GM21423 (cell line): ENCODE measurements around the gene COL23A1.

Source experiments
- ATAC-seq: cut with Tn5 transposase; IDR thresholded peaks from one replicate; pipeline ENCODE4 v1.9.1; 2021; ENCODE audit warnings: mild to moderate bottlenecking, moderate library complexity; ENCODE audit not compliant: unreplicated experiment

Gene COL23A1

GRCh38 chr5:178440181-178440580 lies 150.0 kb downstream of the COL23A1 start:
- ATAC-seq = no peak

DNA sequence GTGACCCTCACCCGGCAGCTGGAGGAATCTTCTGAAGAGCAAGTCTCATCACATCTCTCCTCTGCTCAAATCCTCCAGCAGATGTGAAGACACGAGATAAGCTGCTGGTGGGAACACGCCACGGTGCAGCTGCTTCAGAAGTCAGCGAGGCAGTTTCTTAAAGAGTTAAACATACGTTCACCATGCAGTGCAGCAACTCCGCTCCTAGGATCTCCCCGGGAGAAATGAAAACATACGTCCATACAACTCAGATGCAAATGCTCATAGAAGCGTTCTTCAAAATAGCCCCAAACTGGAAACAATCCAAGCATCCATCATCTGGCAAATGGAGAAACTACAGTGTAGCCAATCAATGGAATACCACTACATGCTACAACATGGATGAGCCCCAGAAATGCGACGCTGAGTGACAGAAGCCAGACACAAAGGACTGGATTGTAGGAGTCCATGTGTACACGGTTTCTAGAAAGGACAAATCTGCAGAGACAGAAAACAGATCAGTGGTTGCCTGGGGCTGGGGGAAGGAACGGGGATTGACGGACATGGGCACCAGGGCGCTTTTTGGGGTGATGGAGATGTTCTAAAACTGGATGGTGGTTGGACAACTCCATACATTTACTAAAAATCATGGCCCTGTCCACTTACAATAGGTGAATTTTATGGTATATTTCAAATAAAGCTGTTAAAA lies 150.6 kb downstream of the COL23A1 start:
- no peak for ATAC-seq

DNA sequence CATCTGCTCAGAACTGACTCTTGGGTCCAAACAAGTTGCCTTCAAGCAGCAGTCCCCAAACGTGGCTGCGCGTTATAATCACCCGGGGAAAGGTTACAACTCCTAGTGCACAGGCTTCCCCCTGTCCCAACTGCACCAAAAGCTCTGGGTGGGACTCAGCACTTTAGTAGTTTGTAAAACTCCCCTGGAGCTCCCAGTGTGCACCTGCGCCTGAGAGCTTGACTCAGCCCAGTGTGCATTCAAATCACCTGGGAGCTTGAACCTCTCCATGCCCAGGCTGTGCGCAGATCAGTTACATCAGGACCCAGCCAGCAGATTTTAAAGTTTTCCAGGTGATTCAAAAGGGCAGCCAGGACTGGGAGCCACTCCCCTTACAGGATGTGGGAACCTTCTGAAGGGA lies 151.4 kb downstream of the COL23A1 start:
- no peak for ATAC-seq

DNA sequence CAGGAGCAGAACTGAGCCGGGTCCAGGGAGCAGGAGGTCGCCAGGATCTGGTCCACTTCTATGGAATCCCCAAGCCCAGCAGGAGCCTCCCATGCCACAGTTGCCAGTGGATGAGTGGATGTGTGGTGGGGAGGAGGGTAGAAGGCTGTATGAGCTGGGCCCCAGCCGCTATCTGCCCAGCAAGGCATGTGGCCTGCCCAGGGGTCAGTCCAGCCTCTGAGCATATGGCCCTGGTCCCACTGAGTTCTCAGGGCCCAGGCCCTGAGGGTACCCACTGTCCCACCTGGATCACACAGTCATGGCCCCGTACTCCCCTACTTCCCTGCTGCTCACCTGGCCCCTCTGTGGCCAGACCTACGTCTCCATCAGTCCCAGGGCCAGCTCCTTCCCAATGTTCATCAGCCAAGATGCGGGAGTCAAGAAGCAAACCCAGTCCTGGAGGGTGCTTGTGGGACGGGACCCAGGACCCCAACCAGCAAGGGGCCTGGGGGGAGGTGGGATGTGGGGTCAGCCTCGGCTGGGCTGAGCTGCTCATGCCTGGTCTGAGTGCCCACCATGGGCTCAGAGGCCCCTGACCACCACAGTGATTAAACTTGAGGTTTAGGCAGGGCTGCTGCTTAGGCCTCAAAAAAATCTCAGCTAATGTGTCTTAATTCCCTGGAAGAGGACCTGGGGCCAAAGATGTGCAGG lies 152.7 kb downstream of the COL23A1 start:
- ATAC-seq = no peak

GRCh38 chr5:178436326-178436940 lies 153.8 kb downstream of the COL23A1 start:
- no peak for ATAC-seq

DNA sequence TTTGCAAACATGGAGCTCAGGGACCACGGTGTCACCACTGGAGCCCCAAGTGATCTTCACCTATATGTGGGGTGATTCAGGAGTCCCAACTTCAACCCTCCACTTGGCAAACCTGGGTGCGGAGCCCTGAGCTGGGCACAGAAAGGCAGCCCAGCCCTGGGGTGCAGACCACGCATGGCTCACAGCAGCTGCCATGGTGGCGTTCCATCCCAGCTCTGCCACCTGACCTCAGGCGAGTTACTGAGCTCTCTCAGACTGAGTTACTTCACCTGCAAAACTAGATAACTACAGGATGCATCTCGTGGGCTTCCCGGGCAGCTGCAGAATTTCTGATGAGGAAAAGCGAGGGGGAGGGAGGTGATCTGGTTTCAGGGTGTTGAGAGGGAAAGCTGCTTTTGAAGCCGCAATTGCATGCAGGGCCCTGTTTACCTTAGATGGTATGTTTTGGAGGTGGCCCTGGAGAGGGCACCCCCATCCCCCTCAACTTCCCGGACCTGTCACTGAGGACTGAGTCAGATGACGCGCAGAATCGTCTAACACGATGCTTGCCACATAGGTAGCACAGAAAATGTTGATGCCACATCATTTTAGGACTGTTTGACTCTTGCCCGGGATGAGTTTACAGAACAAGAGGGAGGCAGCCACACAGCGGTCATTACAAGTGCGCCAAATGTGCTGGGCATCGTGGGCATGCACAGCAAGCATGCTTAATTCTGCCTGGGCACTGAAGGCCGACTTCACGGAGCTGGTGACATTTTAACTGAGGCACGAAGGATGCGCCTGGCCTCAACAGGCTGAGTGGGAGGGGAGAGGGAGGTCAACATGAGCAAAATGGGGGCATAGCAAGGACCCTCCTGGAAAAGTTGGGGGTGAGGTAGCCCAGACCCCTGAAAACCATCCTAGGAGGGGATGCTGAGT lies 154.6 kb downstream of the COL23A1 start:
- ATAC-seq = no peak

DNA sequence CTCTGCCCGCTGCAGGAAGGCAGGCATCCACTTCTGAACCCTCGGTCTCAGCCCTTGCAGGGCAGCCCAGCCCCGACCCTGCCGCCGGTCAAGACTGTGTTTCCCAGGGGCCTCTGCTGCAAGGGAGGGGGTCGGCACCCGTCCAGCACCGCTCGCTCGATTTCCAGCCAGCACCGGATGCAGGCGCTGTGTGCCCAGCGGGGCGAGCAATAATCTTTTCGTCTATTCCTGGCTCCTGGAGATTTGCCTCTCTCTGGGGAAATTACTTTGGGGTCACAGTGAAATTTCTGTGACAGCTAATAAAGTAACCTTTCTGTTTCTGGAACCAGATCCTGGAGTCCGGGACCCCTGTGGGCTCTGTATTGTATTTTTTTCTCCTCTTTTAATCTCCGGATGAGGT lies 155.3 kb downstream of the COL23A1 start:
- no peak for ATAC-seq

DNA sequence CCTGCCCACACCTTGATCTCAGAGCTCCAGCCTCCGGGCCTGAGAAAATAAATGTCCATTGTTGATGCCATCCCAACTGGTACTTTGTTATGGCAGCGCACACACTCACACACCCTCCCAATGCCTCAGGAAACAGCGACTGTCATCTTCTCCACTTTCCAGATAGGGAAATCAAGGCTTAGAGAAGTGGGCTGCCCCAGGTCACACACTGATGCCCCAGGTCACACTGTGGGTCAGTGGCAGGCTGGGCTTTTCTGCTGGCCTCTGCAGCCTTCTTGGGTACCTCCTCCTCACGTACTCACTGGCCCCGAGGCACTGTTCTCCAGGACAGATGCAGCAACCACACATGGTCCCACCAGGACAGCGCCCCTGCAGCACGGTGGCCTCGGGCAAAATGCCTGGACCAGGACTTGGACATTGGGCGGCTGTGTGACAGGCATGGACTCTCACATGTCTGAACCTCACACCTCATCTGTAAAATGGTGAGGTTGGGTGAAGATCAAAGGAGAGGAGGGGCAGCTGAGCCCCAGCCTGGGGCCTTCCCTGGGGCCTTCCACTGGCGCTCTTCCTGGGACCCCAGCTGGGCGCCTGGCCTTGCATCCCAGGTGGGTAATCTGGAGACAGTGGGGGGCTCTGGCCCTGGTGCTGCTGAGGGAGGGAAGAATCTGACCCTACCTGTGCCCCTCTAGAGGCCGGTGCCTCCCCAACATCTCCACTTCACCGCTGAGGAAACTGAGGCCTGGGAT lies 156.0 kb downstream of the COL23A1 start:
- ATAC-seq = no peak

- ATAC-seq = no peak
These were observed 156.9 kb downstream of the COL23A1 start for GRCh38 chr5:178433273-178433775.

- ATAC-seq = no peak
These were observed 157.5 kb downstream of the COL23A1 start for GRCh38 chr5:178432421-178433272.

- ATAC-seq = no peak
These were observed 158.4 kb downstream of the COL23A1 start for GRCh38 chr5:178431782-178432165.

- no peak for ATAC-seq
These were observed 159.0 kb downstream of the COL23A1 start for GRCh38 chr5:178431063-178431781.

GRCh38 chr5:178430186-178431062 lies 159.8 kb downstream of the COL23A1 start:
- no peak for ATAC-seq

GRCh38 chr5:178429491-178430185 lies 160.6 kb downstream of the COL23A1 start:
- ATAC-seq = no peak

- no peak for ATAC-seq
These were observed 161.1 kb downstream of the COL23A1 start for GRCh38 chr5:178429156-178429468.

GRCh38 chr5:178428341-178429155 lies 161.6 kb downstream of the COL23A1 start:
- ATAC-seq = no peak
